AG10803 (cell line): ENCODE data around the gene CACNA1C.

Experiments
- DNase-seq: peaks from one replicate; pipeline ENCODE4 v3.0.0; 2010; ENCODE audit warnings: low read depth
- H3K4me3 ChIP-seq: 2 replicates; pipeline ENCODE4 v1.5.1; 2011; ENCODE audit warnings: mild to moderate bottlenecking, low read length, control low read depth
- TF ChIP-seq, protein P1 (sequence below): conservative IDR thresholded peaks from 2 replicates; pipeline ENCODE4 v1.5.1; 2011; ENCODE audit warnings: mild to moderate bottlenecking, low read length, control low read depth, inconsistent platforms

The CACNA1C gene

DNA sequence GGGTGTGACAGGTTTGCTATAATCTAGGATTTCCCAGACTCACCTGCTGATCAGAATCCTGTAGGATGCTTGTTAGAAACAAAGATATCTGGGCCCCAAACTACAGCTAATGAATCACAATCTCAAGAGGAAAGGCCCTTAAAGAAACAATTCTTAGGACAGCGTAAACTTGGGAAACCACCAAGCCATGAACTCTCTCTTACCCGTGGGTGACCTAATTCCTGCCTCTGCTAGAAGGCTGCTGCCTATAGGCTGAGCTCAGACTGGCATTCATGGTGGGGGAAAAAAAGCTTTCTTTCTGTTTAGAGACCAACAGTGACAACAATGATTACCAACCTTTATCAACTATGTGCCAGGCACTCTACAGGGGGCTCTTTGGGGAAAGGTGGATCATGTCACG lies 528.0 kb downstream of the CACNA1C start:
- peak; percentile 7 for DNase-seq
- TF ChIP-seq, protein P1, sequence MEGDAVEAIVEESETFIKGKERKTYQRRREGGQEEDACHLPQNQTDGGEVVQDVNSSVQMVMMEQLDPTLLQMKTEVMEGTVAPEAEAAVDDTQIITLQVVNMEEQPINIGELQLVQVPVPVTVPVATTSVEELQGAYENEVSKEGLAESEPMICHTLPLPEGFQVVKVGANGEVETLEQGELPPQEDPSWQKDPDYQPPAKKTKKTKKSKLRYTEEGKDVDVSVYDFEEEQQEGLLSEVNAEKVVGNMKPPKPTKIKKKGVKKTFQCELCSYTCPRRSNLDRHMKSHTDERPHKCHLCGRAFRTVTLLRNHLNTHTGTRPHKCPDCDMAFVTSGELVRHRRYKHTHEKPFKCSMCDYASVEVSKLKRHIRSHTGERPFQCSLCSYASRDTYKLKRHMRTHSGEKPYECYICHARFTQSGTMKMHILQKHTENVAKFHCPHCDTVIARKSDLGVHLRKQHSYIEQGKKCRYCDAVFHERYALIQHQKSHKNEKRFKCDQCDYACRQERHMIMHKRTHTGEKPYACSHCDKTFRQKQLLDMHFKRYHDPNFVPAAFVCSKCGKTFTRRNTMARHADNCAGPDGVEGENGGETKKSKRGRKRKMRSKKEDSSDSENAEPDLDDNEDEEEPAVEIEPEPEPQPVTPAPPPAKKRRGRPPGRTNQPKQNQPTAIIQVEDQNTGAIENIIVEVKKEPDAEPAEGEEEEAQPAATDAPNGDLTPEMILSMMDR: no peak
- H3K4me3 ChIP-seq: no peak overlapping the region

DNA sequence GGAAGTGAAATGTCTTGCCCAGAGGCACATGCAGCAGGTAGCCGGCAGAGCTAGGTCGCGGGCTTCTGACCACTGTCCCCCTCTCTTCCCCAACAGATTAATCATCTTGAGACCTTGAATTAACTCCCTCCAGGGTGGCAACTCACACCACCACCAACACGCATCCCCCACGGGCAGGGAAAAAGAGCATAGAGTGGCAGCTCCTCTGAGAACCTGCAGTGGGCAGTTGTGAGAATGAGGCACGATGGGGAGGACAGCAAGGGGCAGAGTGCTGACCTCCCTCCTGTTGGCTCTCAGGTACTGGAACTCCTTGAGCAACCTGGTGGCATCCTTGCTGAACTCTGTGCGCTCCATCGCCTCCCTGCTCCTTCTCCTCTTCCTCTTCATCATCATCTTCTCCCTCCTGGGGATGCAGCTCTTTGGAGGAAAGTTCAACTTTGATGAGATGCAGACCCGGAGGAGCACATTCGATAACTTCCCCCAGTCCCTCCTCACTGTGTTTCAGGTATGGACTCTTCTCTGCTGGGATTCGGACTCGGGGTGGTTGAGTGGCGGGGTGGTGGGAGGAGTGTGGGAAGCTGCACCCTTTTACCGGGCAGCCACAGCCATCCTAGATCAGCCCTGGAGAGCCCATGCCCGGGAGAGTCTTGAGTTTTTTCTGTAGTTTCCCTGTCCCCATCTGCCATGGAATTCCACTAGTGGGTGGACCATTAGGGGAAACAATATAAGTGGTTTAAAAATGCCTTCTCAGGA lies 528.7 kb downstream of the CACNA1C start:
- TF ChIP-seq, protein P1: no peak
- DNase-seq: no peak
- H3K4me3 ChIP-seq: no peak overlapping the region

DNA sequence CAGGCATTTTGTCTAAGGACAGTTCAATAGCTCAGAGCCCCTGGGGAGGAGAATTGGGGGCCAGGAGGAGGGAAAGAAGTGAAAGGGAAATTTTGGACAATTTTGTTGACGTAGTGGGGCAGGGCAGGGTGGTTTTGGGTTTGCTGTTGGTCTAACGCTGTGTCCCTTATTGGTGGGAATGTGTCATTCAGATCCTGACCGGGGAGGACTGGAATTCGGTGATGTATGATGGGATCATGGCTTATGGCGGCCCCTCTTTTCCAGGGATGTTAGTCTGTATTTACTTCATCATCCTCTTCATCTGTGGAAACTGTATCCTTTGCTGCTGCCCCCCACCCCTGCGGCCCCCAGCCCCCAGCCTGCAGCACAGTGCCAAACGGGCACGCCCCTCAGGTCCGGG lies 529.8 kb downstream of the CACNA1C start:
- peak; percentile 3 for DNase-seq
- TF ChIP-seq, protein P1: no peak
- H3K4me3 ChIP-seq: no peak overlapping the region; the same call in 1 of the 2 replicates

DNA sequence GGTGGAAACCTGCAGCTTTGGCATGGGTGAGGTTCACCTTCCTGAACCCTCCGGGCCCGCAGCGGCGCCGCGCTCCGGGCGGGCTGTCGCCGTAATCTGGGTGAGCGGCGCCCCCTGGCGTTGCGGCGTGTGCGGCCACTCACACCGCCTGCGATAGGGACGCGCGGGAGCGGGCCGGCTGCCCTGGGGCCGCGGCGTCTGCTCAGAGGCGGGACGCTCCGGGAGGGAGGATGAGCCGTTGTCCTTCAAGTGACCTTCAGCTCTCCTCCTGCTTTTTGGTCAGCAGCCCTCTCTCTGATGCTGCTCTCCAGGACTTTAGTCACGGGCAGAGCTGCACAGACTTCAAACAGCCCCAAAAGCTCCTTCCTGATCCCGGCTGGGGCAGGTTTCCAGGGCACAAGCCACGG lies 530.3 kb downstream of the CACNA1C start:
- no peak overlapping the region; the same call in 1 of the 2 replicates for H3K4me3 ChIP-seq
- TF ChIP-seq, protein P1: peak; percentile 55
- DNase-seq: peak; percentile 50

DNA sequence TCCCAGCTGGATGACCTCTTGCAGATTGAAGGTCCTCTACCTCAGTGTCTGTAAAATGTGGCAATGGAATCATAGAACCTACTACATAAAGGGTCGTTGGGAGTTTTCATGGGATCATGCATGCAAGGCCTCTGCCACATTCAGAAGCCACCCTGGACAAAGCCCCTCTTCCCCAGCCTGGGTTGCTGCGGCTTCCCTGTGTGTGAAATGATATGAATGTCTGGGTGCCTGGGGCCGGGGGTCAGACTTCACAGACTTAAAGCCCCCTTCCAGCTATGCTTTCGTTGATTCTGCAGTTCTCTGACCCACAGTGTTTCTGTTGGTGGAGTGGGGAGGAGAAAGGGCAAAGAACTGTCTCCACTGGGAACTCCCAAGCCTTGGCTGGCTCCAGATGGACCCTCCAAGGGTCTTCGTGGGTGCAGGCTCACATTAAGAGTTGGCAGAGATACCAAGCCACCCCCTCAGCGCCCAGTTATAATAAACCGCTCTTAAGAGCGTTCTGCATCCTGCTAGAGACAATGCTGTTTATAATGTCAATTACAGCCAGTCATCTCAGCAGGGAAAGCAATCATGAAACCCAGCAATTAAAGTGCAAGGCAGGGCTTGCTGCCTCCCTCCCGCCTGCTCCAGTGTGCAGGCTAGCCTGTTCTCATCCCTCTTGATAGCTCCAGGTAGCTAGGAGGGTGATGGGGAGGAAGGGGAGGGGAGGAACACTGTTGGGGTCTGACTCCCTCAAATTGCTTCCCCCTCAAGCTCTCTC lies 531.0 kb downstream of the CACNA1C start:
- H3K4me3 ChIP-seq: no peak overlapping the region
- TF ChIP-seq, protein P1: no peak
- no peak for DNase-seq

DNA sequence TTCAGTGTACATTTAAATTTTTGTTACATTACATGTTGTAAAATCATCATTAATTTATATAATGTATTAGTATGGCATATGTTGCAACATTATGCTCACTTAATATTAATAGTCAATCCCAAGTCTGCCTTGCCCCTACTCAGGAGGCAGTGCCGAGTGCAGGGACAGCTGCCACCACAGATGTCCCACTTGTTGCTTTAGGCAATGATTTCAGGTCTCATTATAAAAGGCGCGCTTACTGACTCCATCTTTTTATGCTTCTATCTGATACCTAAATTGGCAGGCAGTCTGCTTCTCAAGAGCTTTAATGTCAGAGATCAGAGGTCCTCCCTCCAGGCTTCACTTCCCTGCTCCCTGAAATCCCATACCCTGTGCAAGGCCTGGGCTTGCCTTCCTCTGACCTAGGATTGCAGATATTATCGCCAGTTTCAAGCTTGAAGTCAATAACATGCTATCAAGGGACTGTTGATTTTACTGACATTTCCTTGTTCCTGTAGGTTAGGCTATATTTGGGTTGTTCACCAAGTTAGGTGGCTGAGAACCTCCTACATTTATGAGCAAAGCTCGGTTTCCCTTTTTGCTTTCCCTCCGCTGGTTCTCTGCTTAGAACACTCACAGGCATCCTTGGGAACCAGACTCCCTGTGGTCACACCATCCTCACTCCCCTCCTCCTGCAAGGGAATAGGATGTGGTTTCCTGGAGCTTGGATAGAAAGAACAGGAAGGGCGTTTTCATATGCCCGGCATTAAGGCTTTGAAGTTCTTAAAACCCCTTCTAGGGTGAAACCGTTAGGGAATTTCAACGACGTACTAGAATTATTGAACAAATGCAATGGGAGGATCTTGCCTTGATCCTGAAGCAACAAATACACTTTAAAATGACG lies 533.6 kb downstream of the CACNA1C start:
- TF ChIP-seq, protein P1: no peak
- no peak overlapping the region for H3K4me3 ChIP-seq
- DNase-seq: no peak
